CD4-positive, alpha-beta T cell treated with Interleukin-6 for 4 hours (primary cell): ENCODE results near the gene PSD4.

Experiments
- DNase-seq: peaks from one replicate; pipeline ENCODE4 v3.0.0-alpha.2; 2020; ENCODE audit warnings: mixed read lengths

PSD4 gene

GRCh38 chr2:113173542-113174375, at the start of gene PSD4:
TSS of gene PSD4 (plus strand) at chr2:113173971. CDS start at chr2:113182457, 8,486 bp downstream.
- DNase-seq: peak; percentile 92

- no peak for DNase-seq
Measured at GRCh38 chr2:113124181-113124961, 49.4 kb upstream of the PSD4 start.

- no peak for DNase-seq
Measured at GRCh38 chr2:113124984-113125855, 48.6 kb upstream of the PSD4 start.

GRCh38 chr2:113126845-113127645, 46.7 kb upstream of the PSD4 start, which contains the start of gene IL1RN:
TSS of gene IL1RN (plus strand) at chr2:113127598. CDS start at chr2:113127625, 27 bp downstream.
- DNase-seq: no peak

GRCh38 chr2:113127646-113128570, 45.9 kb upstream of the PSD4 start:
- no peak for DNase-seq

DNA sequence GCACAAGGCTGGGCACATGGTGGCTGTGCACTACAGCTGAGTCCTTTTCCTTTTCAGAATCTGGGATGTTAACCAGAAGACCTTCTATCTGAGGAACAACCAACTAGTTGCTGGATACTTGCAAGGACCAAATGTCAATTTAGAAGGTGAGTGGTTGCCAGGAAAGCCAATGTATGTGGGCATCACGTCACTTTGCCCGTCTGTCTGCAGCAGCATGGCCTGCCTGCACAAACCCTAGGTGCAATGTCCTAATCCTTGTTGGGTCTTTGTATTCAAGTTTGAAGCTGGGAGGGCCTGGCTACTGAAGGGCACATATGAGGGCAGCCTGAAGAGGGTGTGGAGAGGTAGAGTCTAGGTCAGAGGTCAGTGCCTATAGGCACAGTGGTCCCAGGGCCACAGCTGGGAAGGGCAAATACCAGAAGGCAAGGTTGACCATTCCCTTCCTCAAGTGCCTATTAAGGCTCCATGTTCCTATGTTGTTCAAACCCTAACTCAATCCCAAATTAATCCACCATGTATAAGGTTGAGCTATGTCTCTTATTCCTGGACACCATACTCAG, 44.2 kb upstream of the PSD4 start:
- DNase-seq: no peak

GRCh38 chr2:113131352-113132185, 42.2 kb upstream of the PSD4 start:
- DNase-seq: no peak

- DNase-seq: no peak
Measured at GRCh38 chr2:113132414-113133021, 41.3 kb upstream of the PSD4 start.

- DNase-seq: peak; percentile 13
Measured at GRCh38 chr2:113133704-113134598, 39.8 kb upstream of the PSD4 start.

DNA sequence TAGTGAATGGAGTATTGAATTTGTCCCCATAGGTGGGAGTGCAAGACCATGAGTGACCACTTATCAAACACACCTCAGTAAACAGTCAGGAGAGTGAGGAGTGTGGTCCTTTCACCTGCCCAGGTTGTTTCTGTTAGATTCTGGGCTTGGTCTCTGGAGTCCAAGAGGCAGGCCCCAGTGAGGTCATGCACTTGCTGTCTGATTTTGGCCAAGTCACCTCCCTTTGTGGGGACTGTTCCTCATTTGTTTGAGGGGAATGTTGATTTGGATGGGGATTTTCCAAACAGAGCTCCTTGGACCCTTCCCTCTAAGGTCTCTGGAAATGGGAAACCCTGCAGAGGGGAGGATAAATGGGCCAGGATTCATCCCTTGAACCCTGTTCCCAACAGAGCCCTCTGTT, 39.1 kb upstream of the PSD4 start:
- no peak for DNase-seq

DNA sequence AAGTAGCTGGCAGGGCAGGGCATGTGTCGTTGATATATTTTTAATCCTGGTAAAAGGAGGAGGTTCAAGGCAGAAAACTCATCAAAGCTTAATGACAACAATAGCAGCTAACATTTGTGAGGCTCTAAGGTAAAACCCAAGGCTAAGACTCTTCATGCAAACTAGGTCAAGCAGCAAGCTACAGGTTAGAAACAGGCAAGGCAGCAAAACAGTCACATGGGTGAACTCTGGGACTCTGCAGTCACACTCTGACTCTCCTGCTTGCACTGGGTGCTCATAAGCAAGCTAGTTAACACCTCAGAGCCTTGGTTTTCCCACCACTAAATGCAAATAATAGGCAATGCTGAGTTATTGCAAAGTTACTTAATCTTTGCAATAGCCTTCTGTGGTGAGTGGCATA, 38.5 kb upstream of the PSD4 start:
- DNase-seq: no peak

DNA sequence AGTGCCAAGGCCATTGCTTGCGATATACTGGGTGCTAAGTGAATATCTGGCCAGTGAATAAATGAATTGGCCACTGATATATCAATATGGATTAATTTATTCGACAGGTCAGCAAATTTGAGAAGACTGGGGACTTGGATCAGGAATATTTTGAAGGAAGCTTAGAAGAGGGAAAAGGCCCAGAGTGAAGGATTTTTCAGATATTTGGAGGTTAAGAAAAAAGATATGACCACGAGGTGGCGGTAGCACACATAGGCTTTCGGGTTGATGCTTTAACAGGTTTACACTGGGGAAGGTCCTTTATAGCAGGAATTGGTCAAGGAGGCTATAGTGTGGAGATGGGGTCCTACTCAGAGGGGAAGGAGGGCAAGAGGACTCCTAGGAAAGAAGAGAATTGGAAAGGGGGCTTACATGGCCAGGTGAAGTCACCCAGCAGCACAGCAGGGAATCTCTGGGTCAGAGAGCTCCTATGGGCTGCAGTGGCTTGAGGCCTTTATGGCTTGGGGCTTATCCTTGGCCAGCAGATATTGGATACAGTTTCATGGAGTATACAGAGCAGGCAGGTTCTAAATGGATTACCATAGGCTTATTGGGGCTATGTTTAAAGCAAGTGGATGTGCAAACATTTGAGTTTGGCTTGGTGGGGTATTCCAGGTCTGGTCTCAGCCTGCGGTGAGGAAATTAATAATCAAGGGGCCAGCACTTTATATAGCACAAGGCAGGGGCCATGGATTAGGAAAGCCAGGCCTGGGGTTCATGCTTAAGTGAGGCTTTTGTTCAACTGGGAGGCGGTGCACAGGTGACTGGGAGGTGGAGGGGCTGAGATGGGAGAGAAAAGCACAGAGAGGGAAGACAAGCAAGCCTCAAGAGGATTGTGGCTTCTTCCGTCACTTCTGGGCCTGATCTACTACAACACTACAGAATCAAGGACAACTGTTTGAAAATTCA, 36.7 kb upstream of the PSD4 start:
- DNase-seq: peak; percentile 65

GRCh38 chr2:113137827-113138226, 35.9 kb upstream of the PSD4 start:
- no peak for DNase-seq

DNA sequence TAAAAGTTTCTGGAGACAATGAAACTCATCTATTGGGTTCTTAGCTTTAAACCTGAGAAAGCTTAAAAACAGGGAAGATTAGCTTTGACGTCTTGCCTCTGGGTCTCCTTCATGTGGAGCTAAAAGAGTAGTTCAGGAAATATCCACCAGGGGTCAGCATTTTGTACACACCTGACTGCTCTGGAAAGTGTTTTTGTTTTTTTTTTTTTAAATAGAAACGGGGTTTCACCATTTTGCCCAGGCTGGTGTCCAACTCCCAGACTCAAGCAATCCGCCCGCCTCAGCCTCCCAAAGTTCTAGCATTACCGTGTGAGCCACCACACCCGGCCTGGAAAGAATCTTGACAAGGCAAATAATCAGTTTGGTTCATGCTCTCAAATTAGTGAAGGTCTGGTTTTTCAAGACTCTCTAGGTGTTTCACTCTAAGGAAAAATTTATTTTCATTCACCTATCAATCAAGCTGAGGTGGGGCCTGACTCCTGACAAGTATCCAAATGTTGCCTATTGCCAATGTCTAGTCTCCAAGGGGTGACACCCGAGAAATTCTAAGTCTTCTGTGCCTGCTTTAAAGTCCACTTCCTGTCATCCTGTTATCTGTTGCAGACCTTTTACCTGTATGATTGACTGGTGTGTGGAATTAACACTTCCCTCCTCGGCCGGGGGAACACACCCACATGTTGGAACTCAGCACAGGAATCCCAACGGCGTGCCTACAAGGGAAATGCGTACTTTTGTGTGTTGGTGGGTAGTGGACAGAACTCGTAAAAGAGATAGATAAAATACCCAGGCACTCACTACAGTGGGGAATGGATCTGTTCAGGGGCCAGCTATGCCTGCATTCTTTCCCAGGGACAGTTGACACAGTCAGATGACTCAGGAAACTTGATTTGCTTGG, 35.1 kb upstream of the PSD4 start:
- peak; percentile 66 for DNase-seq

DNA sequence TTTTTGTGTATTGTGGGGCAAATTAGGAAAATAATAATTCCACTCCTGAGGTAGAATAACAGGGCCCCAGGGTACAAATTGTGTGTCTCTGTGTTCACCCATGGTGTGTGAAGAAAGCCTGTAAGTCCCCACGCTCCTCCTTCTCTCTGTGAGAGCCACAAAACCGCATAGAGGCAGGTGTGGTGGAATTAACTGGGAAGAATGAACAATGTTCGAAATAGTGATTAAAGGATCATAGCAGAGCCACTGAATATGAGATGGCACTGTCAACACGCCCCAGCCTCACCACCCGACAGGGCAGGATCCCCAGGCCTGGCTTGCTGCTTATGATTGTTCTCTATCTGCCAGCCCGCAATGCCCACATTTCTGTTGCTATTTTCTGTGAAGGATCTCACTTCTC, 32.3 kb upstream of the PSD4 start:
- DNase-seq: no peak

GRCh38 chr2:113142290-113142689, 31.5 kb upstream of the PSD4 start:
- DNase-seq: no peak
